HG03159 (cell line): ENCODE data around the gene NHLH1.
"Not testable (repeated sequence)": the region's sequence is repeated elsewhere in the genome, so short reads cannot be mapped to it uniquely, and the experiment has no call there.

Experiments used
- ATAC-seq: cut with Tn5 transposase; IDR thresholded peaks from one replicate; pipeline ENCODE4 v1.9.1; 2021; ENCODE audit warnings: mild to moderate bottlenecking, moderate library complexity; ENCODE audit not compliant: unreplicated experiment

NHLH1 gene

GRCh38 chr1:160376525-160377131 is 9.8 kb downstream of the NHLH1 start:
- ATAC-seq: peak; percentile 54

GRCh38 chr1:160377585-160378206 is 10.8 kb downstream of the NHLH1 start:
- ATAC-seq: no peak

GRCh38 chr1:160384812-160385211 is 17.9 kb downstream of the NHLH1 start:
- not testable (repeated sequence) for ATAC-seq

GRCh38 chr1:160388406-160388805 is 21.5 kb downstream of the NHLH1 start:
- not testable (repeated sequence) for ATAC-seq

GRCh38 chr1:160394673-160395072 is 27.8 kb downstream of the NHLH1 start:
- ATAC-seq: no peak

GRCh38 chr1:160397651-160398050 is 30.8 kb downstream of the NHLH1 start:
- no peak for ATAC-seq

GRCh38 chr1:160398823-160399222 is 32.0 kb downstream of the NHLH1 start:
- no peak for ATAC-seq

GRCh38 chr1:160399544-160400222 is 32.8 kb downstream of the NHLH1 start:
- no peak for ATAC-seq

GRCh38 chr1:160400223-160400645 is 33.4 kb downstream of the NHLH1 start, which contains the start of gene VANGL2:
TSS of gene VANGL2 (plus strand) at chr1:160400564. CDS start at chr1:160415838, 15,274 bp downstream.
- ATAC-seq: no peak

GRCh38 chr1:160400646-160401486 is 34.0 kb downstream of the NHLH1 start:
- no peak for ATAC-seq

- ATAC-seq: no peak
These were observed 34.6 kb downstream of the NHLH1 start for GRCh38 chr1:160401487-160401805.

GRCh38 chr1:160402001-160402795 is 35.3 kb downstream of the NHLH1 start:
- ATAC-seq: no peak

- ATAC-seq: no peak
These were observed 36.4 kb downstream of the NHLH1 start for GRCh38 chr1:160403244-160403643.

GRCh38 chr1:160404094-160404493 is 37.2 kb downstream of the NHLH1 start:
- no peak for ATAC-seq

GRCh38 chr1:160405331-160405877 is 38.5 kb downstream of the NHLH1 start:
- ATAC-seq: no peak

- ATAC-seq: no peak
These were observed 39.5 kb downstream of the NHLH1 start for GRCh38 chr1:160406131-160406968.

GRCh38 chr1:160407839-160408801 is 41.2 kb downstream of the NHLH1 start:
- no peak for ATAC-seq

GRCh38 chr1:160408864-160409263 is 42.0 kb downstream of the NHLH1 start:
- no peak for ATAC-seq
